Right lobe of liver (tissue), 6 donors: ENCODE results near the gene ITSN1. TPM values are rescaled to one million over a fixed set of nuclear protein-coding genes. Genes with fewer than 3 reads are reported as not detected.

ENCODE experiments used
- ATAC-seq, 4 donors: fragments of 200-7000 bp; cut with Tn5 transposase; one replicate each; pipeline ENCODE4 v1.9.1; 2020; ENCODE audit warnings: mild to moderate bottlenecking in 4 of 4, moderate library complexity in 4 of 4
- DNase-seq, 3 donors: peaks; one replicate each; pipeline ENCODE4 v3.0.0-alpha.2; 2020
- H3K27ac ChIP-seq, 3 donors: fragments of 200-600 bp; one replicate each; pipeline ENCODE4 v1.8.0; 2022
- H3K27me3 ChIP-seq, 2 donors: fragments of 200-600 bp; one replicate each; pipeline ENCODE4 v1.8.0; 2022
- H3K36me3 ChIP-seq, 4 donors: fragments of 200-600 bp; sonication (generic) in 1 of 4; one replicate each; pipeline versions ENCODE4 v1.5.1 to v1.8.0; 2017 to 2022; ENCODE audit warnings: control low read depth in 1 of 4
- H3K4me1 ChIP-seq, 4 donors: fragments of 200-600 bp; sonication (generic) in 1 of 4; one replicate each; pipeline versions ENCODE4 v1.5.1 to v1.8.0; 2017 to 2022; ENCODE audit warnings: control low read depth in 1 of 4
- H3K4me3 ChIP-seq, 3 donors: fragments of 200-600 bp; one replicate each; pipeline ENCODE4 v1.8.0; 2022
- H3K9me3 ChIP-seq, 4 donors: fragments of 200-600 bp; sonication (generic) in 1 of 4; one replicate each; pipeline versions ENCODE4 v1.5.1 to v1.8.0; 2017 to 2022; ENCODE audit warnings: control low read depth in 1 of 4
- CTCF ChIP-seq, 4 donors: fragments of 200-600 bp in 3 of 4; fragments of 450-650 bp in 1 of 4; IDR thresholded peaks; one replicate each; pipeline versions ENCODE4 v1.5.1 to v1.8.0; 2016 to 2022; ENCODE audit warnings: antibody characterized with exemption in 4 of 4, mild to moderate bottlenecking in 2 of 4
- POLR2A ChIP-seq: fragments of 450-650 bp; IDR thresholded peaks from one replicate; pipeline ENCODE4 v1.6.1; 2017; ENCODE audit warnings: antibody characterized with exemption, mild to moderate bottlenecking
- WGBS: methylation state at CpG from one replicate; pipeline ENCODE4 v1.1.6; 2018; ENCODE audit warnings: low coverage, low lambda C conversion rate; ENCODE audit not compliant: insufficient coverage; ENCODE audit errors: missing lambda C conversion rate; 5-methylcytosine and 5-hydroxymethylcytosine counted together
- intact Hi-C, 2 donors: fragments of 100-400 bp; cut with DNase I; formaldehyde crosslinking; loops; one replicate each; pipeline versions ENCODE4 v1.11.2 to v1.14.1; 2022
- total RNA-seq, 6 experiments: library from RNA; depleted of rRNA in 2 of 6; stranded (reverse); fragments of >200 nt in 2 of 6; fragmentation: NEBNext Ultra II Directional in 3 of 6; extraction: Animal tissue kit (Norgen Biotek cat#: 25700) in 3 of 6; gene quantifications; one replicate each; pipeline versions ENCODE4 v1.1.0 to v1.2.4, GENCODE V29; 2016 to 2023
- donor health status: DM: no; HTN: yes; CAD: no.
- donor health status: DM: no; HTN: no; CAD: no.
- donor health status: DM: no; HTN: no; CAD: no.
- donor health status: DM: no; HTN: yes; CAD: no.
- donor health status: DM: no; HTN: yes; CAD: no.

ITSN1 gene
- total RNA-seq, 6 experiments from 2014 or later, result 27.8 to 63.1 (median 33.8) TPM

GRCh38 chr21:33915368-33916199, 273.3 kb downstream of the ITSN1 start, which contains the start of gene ATP5PO:
Gene ATP5PO (minus strand): TSS chr21:33915804. CDS start chr21:33915763, 41 bp downstream.
- no peaks in the 10 kb centered on the region for H3K27me3 ChIP-seq
- H3K9me3 ChIP-seq, result no peaks in the 10 kb centered on the region
- TF ChIP-seq CTCF (IDR thresholded peaks at IDR 0.05) (no peak), POLR2A (peak; percentile 83)
- intact Hi-C loops, result no loop called here
- DNase-seq (peak; percentile 98), ATAC-seq (peak; percentile 98 to 99 (median 99))
- peaks cover 0 to 13% (median 6%) of the 10 kb centered on the region in 4 donors for H3K4me1 ChIP-seq
- peak within 1 kb of the TSS; percentile 75 to 80 (median 78) for H3K27ac ChIP-seq
- under 1% methylated on average over 12 of the region's 45 CpGs for WGBS
- H3K36me3 ChIP-seq, result peaks cover 0 to 29% (median 6%) of the 10 kb centered on the region in 4 donors
- H3K4me3 ChIP-seq, result peak within 1 kb of the TSS; percentile 78 to 89 (median 84)

- Histone ChIP-seq H3K27ac (peak overlapping the region; percentile 12 to 75 (median 13)), H3K9me3 (no peaks in the 10 kb centered on the region), H3K27me3 (no peaks in the 10 kb centered on the region), H3K4me1 (peaks cover 0 to 13% (median 6%) of the 10 kb centered on the region in 4 donors), H3K4me3 (peak overlapping the region; percentile 78 to 89 (median 84)), H3K36me3 (peaks cover 0 to 23% (median 3%) of the 10 kb centered on the region in 4 donors)
- DNase-seq, result no peak
- no peak for ATAC-seq
- 44% methylated on average over 4 of the region's 5 CpGs for WGBS
- TF ChIP-seq POLR2A, result no peak
- intact Hi-C loops, result no loop called here
Observed at GRCh38 chr21:33916200-33916567, 273.9 kb downstream of the ITSN1 start.

- Histone ChIP-seq H3K27ac (peak overlapping the region in 2 of 3 donors; percentile 22 to 49), H3K4me3 (no peak overlapping the region), H3K36me3 (peaks cover 0 to 10% (median 0%) of the 10 kb centered on the region in 4 donors), H3K4me1 (peaks cover 0 to 13% (median 6%) of the 10 kb centered on the region in 4 donors), H3K27me3 (no peaks in the 10 kb centered on the region), H3K9me3 (no peaks in the 10 kb centered on the region)
- TF ChIP-seq CTCF (IDR thresholded peaks at IDR 0.05), result no peak
- TF ChIP-seq POLR2A, result no peak
- intact Hi-C loops, result no loop called here
- DNase-seq, result no peak
- ATAC-seq, result peak in 2 of 4 donors; percentile 13 to 18
- WGBS, result 33% methylated on average over 4 of the region's 4 CpGs
Observed at GRCh38 chr21:33917421-33917820, 275.1 kb downstream of the ITSN1 start.

GRCh38 chr21:33924079-33924765, 281.9 kb downstream of the ITSN1 start:
- peak overlapping the region in 2 of 3 donors; percentile 12 to 15 for H3K4me3 ChIP-seq
- H3K9me3 ChIP-seq, result no peaks in the 10 kb centered on the region
- H3K4me1 ChIP-seq, result peaks cover 0 to 6% (median 0%) of the 10 kb centered on the region in 4 donors
- peak overlapping the region in 2 of 3 donors; percentile 52 to 57 for H3K27ac ChIP-seq
- H3K27me3 ChIP-seq, result no peaks in the 10 kb centered on the region
- 6% methylated on average over 11 of the region's 13 CpGs for WGBS
- intact Hi-C loops, result loop anchor here in 1 of 2 donors (5.0 kb wide), 1 partner anchor 423 kb away; no protein-coding TSS in a partner anchor
- H3K36me3 ChIP-seq, result no peaks in the 10 kb centered on the region
- TF ChIP-seq CTCF (IDR thresholded peaks at IDR 0.05), result peak; percentile 91 to 96 (median 93)
- no peak for TF ChIP-seq POLR2A
- DNase-seq (peak; percentile 89 to 91 (median 89)), ATAC-seq (peak; percentile 98 to 100 (median 99))
